Measurements from ENCODE around the gene CTSF.

CTSF gene

DNA sequence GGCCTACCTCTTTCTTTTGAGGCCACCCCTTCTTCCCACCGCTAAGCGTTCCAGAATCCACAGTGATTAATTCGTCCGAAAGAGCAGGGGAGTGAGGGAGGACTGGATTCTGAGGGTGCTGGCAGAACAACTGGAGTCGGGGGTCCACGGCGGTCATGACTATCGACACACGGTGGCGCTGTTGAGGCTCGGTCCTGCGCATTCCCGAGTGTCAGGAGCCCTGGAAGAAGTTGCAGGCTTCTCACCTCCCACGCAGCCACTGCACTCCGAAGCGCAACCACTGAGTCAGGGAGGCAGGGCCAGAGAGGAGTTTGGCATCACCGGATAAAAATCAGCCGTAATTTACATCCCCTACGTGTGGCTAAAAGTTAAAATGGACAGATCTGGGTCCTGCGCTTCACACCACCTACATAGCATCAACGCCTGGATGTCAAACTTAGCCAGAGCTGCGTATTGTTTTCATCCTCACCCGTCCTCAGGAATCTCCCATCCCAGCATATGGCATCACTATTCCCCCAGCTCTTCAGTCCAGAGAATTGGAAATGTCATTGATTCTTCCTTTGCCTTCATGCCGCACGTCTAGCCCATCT, 10.7 kb upstream of the CTSF start:
- DNase-seq (ENCODE audit: extremely low spot score), result peak; percentile 83
- peak; percentile 74 for TF ChIP-seq CTCF (IDR thresholded peaks at IDR 0.05; ENCODE audit: control extremely low read depth, extremely low read depth, low read depth, missing control alignments)
- POLR2A ChIA-PET, result no interaction called here
- CTCF ChIA-PET, result interaction anchor here (0.6 to 5.4 kb wide), 15 partner anchors 9 to 305 kb away, joined by 3 to 103 read pairs (median 3); partner anchors contain the start of genes CCDC87, CCS, RBM4 and RBM4B

DNA sequence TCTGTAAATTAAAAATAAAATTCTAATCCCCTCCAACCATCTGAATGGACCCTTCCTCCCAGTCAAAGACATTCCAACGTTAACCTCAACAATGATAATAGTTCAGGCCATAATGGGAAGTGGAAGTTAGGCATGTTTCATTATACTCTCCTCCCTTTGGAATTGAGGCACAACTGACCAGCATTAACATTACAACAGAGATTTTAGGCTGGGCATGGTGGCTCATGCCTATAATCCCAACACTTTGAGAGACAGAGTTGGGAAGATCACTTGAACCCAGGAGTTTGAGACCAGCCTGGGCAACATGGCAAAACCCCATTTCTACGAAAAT, 2.4 kb upstream of the CTSF start:
- CTCF ChIA-PET, result interaction anchor here (4.4 kb wide), 1 partner anchor 107 kb away, joined by 23 read pairs; the partner anchor contains the start of gene RBM4B

DNA sequence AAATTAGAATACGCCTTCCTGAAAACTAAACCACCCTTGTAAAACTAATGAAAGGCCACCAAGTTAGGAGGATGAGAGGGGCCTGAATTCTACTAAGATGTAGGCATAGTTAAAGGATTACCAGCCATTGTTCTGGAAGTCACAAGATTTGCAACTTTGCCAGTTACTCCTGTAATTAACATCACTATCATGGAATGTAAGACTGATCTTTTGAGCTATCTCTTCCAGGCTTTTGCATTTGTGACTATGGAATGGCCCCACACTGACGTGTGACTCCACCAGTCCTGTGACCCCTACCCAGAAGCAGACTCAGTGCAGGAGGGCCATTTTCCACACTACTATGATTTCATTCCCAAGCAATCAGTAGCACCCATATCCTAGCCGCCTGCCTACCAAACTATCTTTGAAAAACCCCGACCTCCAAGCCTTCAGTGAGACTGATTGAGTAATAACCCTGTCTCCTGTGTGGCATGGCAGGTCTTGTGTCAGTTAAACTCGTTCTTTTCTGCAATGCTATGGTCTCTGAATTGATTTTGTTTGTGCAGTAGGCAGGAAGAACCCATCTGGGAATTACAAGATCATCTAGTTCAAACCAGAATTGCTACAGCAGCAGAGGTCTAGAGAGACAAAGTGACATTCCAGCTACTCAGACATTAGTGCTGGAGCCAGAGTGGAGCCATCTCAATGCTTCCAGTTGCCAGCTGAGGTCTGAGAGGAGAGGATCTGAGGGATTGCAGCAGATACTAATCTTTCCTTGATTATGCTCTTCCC, 1.9 kb upstream of the CTSF start:
- ChIA-PET CTCF (interaction anchor here (0.9 to 4.4 kb wide), 7 partner anchors 7 to 108 kb away, joined by 3 to 23 read pairs (median 4); partner anchors contain the start of genes RBM4B and ZDHHC24), POLR2A (no interaction called here)
- no peak for TF ChIP-seq CTCF (IDR thresholded peaks at IDR 0.05; ENCODE audit: control extremely low read depth, extremely low read depth, low read depth, missing control alignments)
- DNase-seq (ENCODE audit: extremely low spot score), result no peak

More for the DNA sequence above, 2.4 kb upstream of the CTSF start:
- POLR2A ChIA-PET, result no interaction called here
- DNase-seq (ENCODE audit: extremely low spot score), result no peak
- TF ChIP-seq CTCF (IDR thresholded peaks at IDR 0.05; ENCODE audit: control extremely low read depth, extremely low read depth, low read depth, missing control alignments), result no peak

- DNase-seq (ENCODE audit: extremely low spot score), result no peak
- ChIA-PET POLR2A (interaction anchor here (1.2 kb wide), 1 partner anchor 23 kb away, joined by 3 read pairs; the partner anchor contains the start of gene ZDHHC24), CTCF (interaction anchor here (0.9 to 4.4 kb wide), 8 partner anchors 8 to 109 kb away, joined by 3 to 23 read pairs (median 4); partner anchors contain the start of gene RBM4B)
- TF ChIP-seq CTCF (IDR thresholded peaks at IDR 0.05; ENCODE audit: control extremely low read depth, extremely low read depth, low read depth, missing control alignments), result no peak
Observed at GRCh38 chr11:66569076-66569475, 670 bp upstream of the CTSF start.

GRCh38 chr11:66567787-66568123, 651 bp downstream of the CTSF start:
- DNase-seq (ENCODE audit: extremely low spot score), result no peak
- CTCF ChIA-PET, result interaction anchor here (1.0 to 4.4 kb wide), 4 partner anchors 10 to 110 kb away, joined by 3 to 23 read pairs (median 11); partner anchors contain the start of gene RBM4B
- no peak for TF ChIP-seq CTCF (IDR thresholded peaks at IDR 0.05; ENCODE audit: control extremely low read depth, extremely low read depth, low read depth, missing control alignments)
- POLR2A ChIA-PET, result interaction anchor here (1.2 kb wide), 1 partner anchor 22 kb away, joined by 3 read pairs; the partner anchor contains the start of gene ZDHHC24

DNA sequence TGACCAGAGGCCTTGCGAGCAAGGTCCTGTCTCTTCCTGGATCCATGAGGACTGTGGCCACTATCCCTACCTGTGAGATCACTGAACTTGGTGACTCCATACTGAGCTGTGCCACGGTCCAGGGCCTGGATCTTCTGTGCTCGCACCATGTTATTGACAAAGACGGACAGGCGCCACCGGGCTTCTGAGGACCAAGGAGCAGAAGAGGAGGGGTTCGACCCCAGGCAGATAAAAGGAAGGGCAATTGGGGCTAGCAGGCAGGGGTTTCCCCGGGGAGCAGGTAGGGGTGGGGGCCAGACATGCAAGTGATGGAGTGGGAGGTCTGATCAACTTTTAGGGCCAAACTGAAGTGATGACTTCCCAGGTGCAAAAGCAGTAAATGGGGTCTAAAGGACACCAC, 2.2 kb downstream of the CTSF start:
- no peak for TF ChIP-seq CTCF (IDR thresholded peaks at IDR 0.05; ENCODE audit: control extremely low read depth, extremely low read depth, low read depth, missing control alignments)
- ChIA-PET POLR2A (interaction anchor here (0.6 kb wide), 1 partner anchor 14 kb away, joined by 4 read pairs; no protein-coding TSS in a partner anchor), CTCF (interaction anchor here (1.1 to 4.4 kb wide), 2 partner anchors 25 to 112 kb away, joined by 3 to 23 read pairs; partner anchors contain the start of gene RBM4B)
- DNase-seq (ENCODE audit: extremely low spot score), result no peak

Data from GM10248 (cell line).